ENCODE measurements around the gene FHL2.

DNA sequence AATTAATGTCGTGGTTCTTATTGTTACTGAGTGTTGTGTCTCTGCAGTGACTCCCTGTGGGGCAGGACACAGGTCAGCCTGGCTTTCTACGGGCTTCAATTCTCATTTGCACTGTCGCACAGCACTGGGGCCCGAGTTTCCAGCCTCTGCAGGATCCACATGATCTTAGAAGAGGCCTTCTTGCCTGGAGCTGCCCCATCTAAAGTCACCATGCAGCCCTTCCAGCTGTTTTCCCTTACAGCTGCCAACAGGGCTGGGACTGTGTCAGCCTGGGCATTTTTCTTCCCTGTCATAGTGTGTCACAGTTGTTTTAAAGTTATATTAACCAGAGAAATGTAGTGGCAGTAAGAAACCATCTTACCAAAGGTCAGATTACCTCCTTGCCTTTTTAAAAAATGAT lies 27.0 kb downstream of the FHL2 start:
- TF ChIP-seq, protein P1, sequence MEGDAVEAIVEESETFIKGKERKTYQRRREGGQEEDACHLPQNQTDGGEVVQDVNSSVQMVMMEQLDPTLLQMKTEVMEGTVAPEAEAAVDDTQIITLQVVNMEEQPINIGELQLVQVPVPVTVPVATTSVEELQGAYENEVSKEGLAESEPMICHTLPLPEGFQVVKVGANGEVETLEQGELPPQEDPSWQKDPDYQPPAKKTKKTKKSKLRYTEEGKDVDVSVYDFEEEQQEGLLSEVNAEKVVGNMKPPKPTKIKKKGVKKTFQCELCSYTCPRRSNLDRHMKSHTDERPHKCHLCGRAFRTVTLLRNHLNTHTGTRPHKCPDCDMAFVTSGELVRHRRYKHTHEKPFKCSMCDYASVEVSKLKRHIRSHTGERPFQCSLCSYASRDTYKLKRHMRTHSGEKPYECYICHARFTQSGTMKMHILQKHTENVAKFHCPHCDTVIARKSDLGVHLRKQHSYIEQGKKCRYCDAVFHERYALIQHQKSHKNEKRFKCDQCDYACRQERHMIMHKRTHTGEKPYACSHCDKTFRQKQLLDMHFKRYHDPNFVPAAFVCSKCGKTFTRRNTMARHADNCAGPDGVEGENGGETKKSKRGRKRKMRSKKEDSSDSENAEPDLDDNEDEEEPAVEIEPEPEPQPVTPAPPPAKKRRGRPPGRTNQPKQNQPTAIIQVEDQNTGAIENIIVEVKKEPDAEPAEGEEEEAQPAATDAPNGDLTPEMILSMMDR (IDR thresholded peaks at IDR 0.05): no peak
- no peak for TF ChIP-seq EZH2 (IDR thresholded peaks at IDR 0.05; ENCODE audit: borderline replicate concordance, insufficient read depth, low read depth, low read length, poor library complexity, severe bottlenecking)

All from B cell (primary cell).